Esophagus muscularis mucosa (tissue), 4 donors: ENCODE data around the gene RAB5A.

Experiments
- CTCF ChIP-seq, 3 experiments: fragments of 200-600 bp in 2 of 3; fragments of 450-650 bp in 1 of 3; sonication (generic) in 2 of 3; IDR thresholded peaks; one replicate each; pipeline ENCODE4 v1.5.1; 2017 to 2019; ENCODE audit warnings: antibody characterized with exemption in 3 of 3, mild to moderate bottlenecking in 2 of 3, moderate library complexity in 1 of 3
- EP300 ChIP-seq: sonication (generic); formaldehyde crosslinking; IDR thresholded peaks from one replicate; pipeline ENCODE4 v1.6.1; 2017; ENCODE audit warnings: antibody characterized with exemption
- POLR2A ChIP-seq: fragments of 450-650 bp; IDR thresholded peaks from one replicate; pipeline ENCODE4 v1.6.1; 2017; ENCODE audit warnings: antibody characterized with exemption, moderate library complexity, mild to moderate bottlenecking, low read depth

- TF ChIP-seq CTCF (IDR thresholded peaks at IDR 0.05) (no peak), POLR2A (no peak), EP300 (no peak)
Observed at GRCh38 chr3:19945969-19946831, 697 bp upstream of the RAB5A start.
